A673 (cell line): ENCODE data around the gene FBXO11.

Experiments
- CTCF ChIP-seq: fragments of 300-800, 200-600 bp; sonication (generic); conservative IDR thresholded peaks from 2 replicates; pipeline ENCODE4 v1.5.1; 2017; ENCODE audit warnings: low read depth, mild to moderate bottlenecking, antibody characterized with exemption, low read length, moderate library complexity, mixed read lengths
- EZH2 ChIP-seq: fragments of 200-600 bp; sonication (generic); IDR thresholded peaks from 2 replicates; pipeline ENCODE4 v1.6.1; 2017; ENCODE audit warnings: borderline replicate concordance, low read depth, mild to moderate bottlenecking, mixed read lengths, antibody characterized with exemption, low read length; ENCODE audit not compliant: poor library complexity, severe bottlenecking

GRCh38 chr2:47908682-47909081, 2.4 kb upstream of the FBXO11 start:
- TF ChIP-seq CTCF (no peak), EZH2 (no peak)
